ENCODE measurements around the gene LRRC61. TPM values are rescaled to one million over a fixed set of nuclear protein-coding genes. Genes with fewer than 3 reads are reported as not detected.

LRRC61 gene
- total and polyA plus RNA-seq, 2 experiments from 2014 or later = 34.7 to 75.2 TPM

GRCh38 chr7:150325901-150326300 lies 2.7 kb downstream of the LRRC61 start:
- H3K4me3 ChIP-seq = no peak overlapping the region
- Mint-ChIP-seq H3K27me3 (ENCODE audit: insufficient read depth, low read depth, poor library complexity) (peaks cover 20% of the 10 kb centered on the region), H3K4me1 (peaks cover 45% of the 10 kb centered on the region), H3K27ac (no peak overlapping the region), H3K9me3 (no peaks in the 10 kb centered on the region), H3K36me3 (ENCODE audit: low read depth) (peaks cover 27% of the 10 kb centered on the region), H3K4me3 (no peak overlapping the region)
- no peak overlapping the region for H2AFZ ChIP-seq
- peaks cover 8% of the 10 kb centered on the region; the same call in 1 of the 2 replicates for H3K9me2 ChIP-seq (ENCODE audit: insufficient read depth)
- 0 out of 2 replicates have a peak, but pooled peaks cover 2% of the 10 kb centered on the region for H3K27me3 ChIP-seq (ENCODE audit: insufficient read depth)
- peaks cover 26% of the 10 kb centered on the region; the same call in 1 of the 2 replicates for H3K36me3 ChIP-seq (ENCODE audit: insufficient read depth)
- DNase-seq (ENCODE audit: low spot score) (no peak), ATAC-seq (no peak)
- peaks cover 45% of the 10 kb centered on the region for H3K79me2 ChIP-seq (replicated peaks; ENCODE audit: insufficient read depth)
- TF ChIP-seq ZNF331 (CRISPR knock-in tag; IDR thresholded peaks at IDR 0.05; ENCODE audit: low read depth) = no peak
- no peak for TF ChIP-seq NANOG (IDR thresholded peaks at IDR 0.05; ENCODE audit: borderline replicate concordance)
- TF ChIP-seq STAT1 (IDR thresholded peaks at IDR 0.05; ENCODE audit: unreplicated experiment) = no peak
- TF ChIP-seq REST (IDR thresholded peaks at IDR 0.05; ENCODE audit: unreplicated experiment) = no peak
- TF ChIP-seq ETS1 (IDR thresholded peaks at IDR 0.05) = no peak
- no peak for TF ChIP-seq CREB1 (CRISPR knock-in tag; IDR thresholded peaks at IDR 0.05; ENCODE audit: low read depth)
- no peak for TF ChIP-seq CTCF (conservative IDR thresholded peaks at IDR 0.05; ENCODE audit: low read depth in 2 of 2)
- no peak for TF ChIP-seq POLR2AphosphoS5 (IDR thresholded peaks at IDR 0.05; ENCODE audit: low read depth)
- TF ChIP-seq ZNF462 (CRISPR knock-in tag; IDR thresholded peaks at IDR 0.05) = no peak
- no peak for TF ChIP-seq EZH2 (IDR thresholded peaks at IDR 0.05; ENCODE audit: low read depth, unreplicated experiment)
- TF ChIP-seq JUNB (IDR thresholded peaks at IDR 0.05; ENCODE audit: unreplicated experiment) = no peak
- TF ChIP-seq EZH2phosphoT487 (IDR thresholded peaks at IDR 0.05; ENCODE audit: unreplicated experiment) = no peak
- TF ChIP-seq ZNF114 (CRISPR knock-in tag; IDR thresholded peaks at IDR 0.05) = no peak
- H3F3A ChIP-seq (replicated peaks; ENCODE audit: low read depth) = peaks cover 20% of the 10 kb centered on the region
- H4K20me1 ChIP-seq (replicated peaks; ENCODE audit: insufficient read depth) = no peaks in the 10 kb centered on the region
- peaks cover 52% of the 10 kb centered on the region for H3K4me1 ChIP-seq (ENCODE audit: insufficient read depth)
- H3K27ac ChIP-seq (ENCODE audit: low read depth) = no peak overlapping the region
- H3K4me2 ChIP-seq = no peak overlapping the region
